HepG2 (cell line): ENCODE results near the gene REEP2. TPM values are rescaled to one million over a fixed set of nuclear protein-coding genes. Genes with fewer than 3 reads are reported as not detected.

Source experiments
- AFF4 ChIP-seq: sonication (generic); formaldehyde crosslinking; IDR thresholded peaks from 2 replicates; pipeline ENCODE4 v1.4.0; 2020; ENCODE audit warnings: missing genetic modification reagents
- E2F1 ChIP-seq: sonication (generic); formaldehyde crosslinking; IDR thresholded peaks from 2 replicates; pipeline ENCODE4 v1.5.0; 2020; ENCODE audit warnings: missing genetic modification reagents
- KLF11 ChIP-seq: IDR thresholded peaks from 2 replicates; pipeline ENCODE4 v1.6.1; 2016; ENCODE audit warnings: missing compliant biosample characterization
- MIER2 ChIP-seq: IDR thresholded peaks from 2 replicates; pipeline ENCODE4 v1.6.1; 2016; ENCODE audit warnings: missing biosample characterization, missing genetic modification reagents
- NR3C1 ChIP-seq: sonication (generic); formaldehyde crosslinking; IDR thresholded peaks from 2 replicates; pipeline ENCODE4 v1.4.0; 2020; ENCODE audit warnings: missing genetic modification reagents
- PHB2 ChIP-seq: fragments of 450-650 bp; IDR thresholded peaks from 2 replicates; pipeline ENCODE4 v1.6.1; 2018; ENCODE audit not compliant: partially characterized antibody
- PHF21A ChIP-seq: sonication (generic); formaldehyde crosslinking; IDR thresholded peaks from 2 replicates; pipeline ENCODE4 v1.5.0; 2020; ENCODE audit warnings: mild to moderate bottlenecking, missing genetic modification reagents
- REST ChIP-seq, 2 experiments: IDR thresholded peaks; 2 replicates each; pipeline ENCODE4 v1.6.1; 2011 to 2012; ENCODE audit warnings: low read length in 2 of 2, borderline replicate concordance in 1 of 2, low read depth in 1 of 2, mild to moderate bottlenecking in 1 of 2, moderate library complexity in 1 of 2
- TRAFD1 ChIP-seq: sonication (generic); formaldehyde crosslinking; IDR thresholded peaks from 2 replicates; pipeline ENCODE4 v1.5.1; 2020; ENCODE audit warnings: missing genetic modification reagents, mild to moderate bottlenecking, borderline replicate concordance
- ZNF251 ChIP-seq: sonication (generic); formaldehyde crosslinking; IDR thresholded peaks from 2 replicates; pipeline ENCODE4 v1.9.0; 2021; ENCODE audit warnings: mild to moderate bottlenecking, missing genetic modification reagents
- ZNF446 ChIP-seq: sonication (generic); formaldehyde crosslinking; IDR thresholded peaks from 2 replicates; pipeline ENCODE4 v1.5.0; 2020; ENCODE audit warnings: mild to moderate bottlenecking, missing genetic modification reagents
- ZNF460 ChIP-seq: sonication (generic); formaldehyde crosslinking; IDR thresholded peaks from 2 replicates; pipeline ENCODE4 v1.5.1; 2020; ENCODE audit warnings: missing genetic modification reagents, mild to moderate bottlenecking, borderline replicate concordance
- ZNF687 ChIP-seq: sonication (generic); formaldehyde crosslinking; IDR thresholded peaks from 2 replicates; pipeline ENCODE4 v1.5.1; 2020; ENCODE audit warnings: mild to moderate bottlenecking, missing genetic modification reagents, moderate library complexity
- ZNF775 ChIP-seq: sonication (generic); formaldehyde crosslinking; IDR thresholded peaks from 2 replicates; pipeline ENCODE4 v1.4.0; 2020; ENCODE audit warnings: missing genetic modification reagents, mild to moderate bottlenecking, moderate library complexity, borderline replicate concordance
- polyA plus RNA-seq, 8 experiments: library from polyadenylated mRNA; depleted of rRNA in 3 of 8; stranded (reverse) in 7 of 8; unstranded in 1 of 8; fragments of >200 nt; fragmentation: Illumina TruSeq in 4 of 8; extraction: Trizol in 4 of 8; gene quantifications; 2 replicates each; pipeline versions ENCODE4 v1.2.1 to v1.2.3, GENCODE V29; 2011 to 2016; ENCODE audit warnings: low read depth in 4 of 8, missing spikeins in 1 of 8, mixed read lengths in 1 of 8; ENCODE audit not compliant: insufficient read depth in 1 of 8
- total RNA-seq, 5 experiments: library from RNA; depleted of rRNA; stranded (reverse); fragments of >200 nt; fragmentation: Illumina TruSeq; extraction: Trizol; gene quantifications; 2 replicates each; pipeline ENCODE4 v1.2.3, GENCODE V29; 2016; ENCODE audit warnings: low read depth in 1 of 5

REEP2 gene
- total and polyA plus RNA-seq, 2 of the 13 experiments (the other 11 are each of a cell fraction or from before 2014, with no cell fraction given) = 5.3 to 7.8 TPM

- TF ChIP-seq AFF4 (CRISPR knock-in tag) (no peak), ZNF775 (CRISPR knock-in tag) (no peak), ZNF446 (CRISPR knock-in tag) (no peak; the same call in 1 of the 2 replicates), E2F1 (CRISPR knock-in tag) (no peak), PHB2 (no peak), REST (IDR thresholded peaks at IDR 0.05; ENCODE audit: borderline replicate concordance in 1 of 2, low read depth in 1 of 2, low read length in 2 of 2) (no peak), KLF11 (no peak), ZNF687 (CRISPR knock-in tag) (peak; percentile 65), NR3C1 (CRISPR knock-in tag) (no peak), ZNF460 (no peak), TRAFD1 (CRISPR knock-in tag) (no peak), ZNF251 (no peak), MIER2 (no peak), PHF21A (CRISPR knock-in tag) (no peak)
These were observed 27.5 kb downstream of the REEP2 start (continued) for GRCh38 chr5:138466125-138466899.
